H1 (cell line): ENCODE results near the gene REG1A. TPM values are rescaled to one million over a fixed set of nuclear protein-coding genes. Genes with fewer than 3 reads are reported as not detected.

ENCODE experiments used
- CTCF ChIA-PET: fragments of 300-600 bp; sonication (Branson Sonifier 250); formaldehyde crosslinking; loops from one replicate; lab custom pipeline; 2021; ENCODE audit not compliant: partially characterized antibody; lab: Charles Lee
- POLR2A ChIA-PET: fragments of 300-600 bp; sonication (Branson Sonifier 250); formaldehyde crosslinking; loops from one replicate; lab custom pipeline; 2021; ENCODE audit warnings: inconsistent platforms; ENCODE audit not compliant: partially characterized antibody; lab: Charles Lee
- DNase-seq, 2 experiments: peaks; one replicate each; pipeline versions ENCODE4 v3.0.0 to v3.0.0-alpha.2; 2010 to 2022; ENCODE audit warnings: low spot score in 2 of 2, low read depth in 1 of 2, mixed read lengths in 1 of 2
- FAIRE-seq: peaks from 2 replicates; lab custom pipeline; 2011; peaks lifted over from hg19 to GRCh38; lab: Jason Lieb, UNC
- H2AFZ ChIP-seq: 2 replicates; pipeline ENCODE4 v1.8.1; 2012; ENCODE audit warnings: low read length, inconsistent platforms
- H2AK5ac ChIP-seq: 2 replicates; pipeline ENCODE4 v1.6.1; 2013; ENCODE audit warnings: low read depth, low read length
- H2BK120ac ChIP-seq: replicated peaks from 2 replicates; pipeline ENCODE3; 2013; ENCODE audit warnings: low read depth, low read length, inconsistent platforms
- H2BK12ac ChIP-seq: 2 replicates; pipeline ENCODE4 v1.6.1; 2013; ENCODE audit warnings: low read depth, low read length
- H2BK15ac ChIP-seq: 2 replicates; pipeline ENCODE4 v1.6.1; 2013; ENCODE audit warnings: low read length
- H2BK20ac ChIP-seq: 2 replicates; pipeline ENCODE4 v1.6.1; 2013; ENCODE audit warnings: low read length
- H2BK5ac ChIP-seq: 2 replicates; pipeline ENCODE4 v1.6.1; 2013; ENCODE audit warnings: low read depth, low read length
- H3K14ac ChIP-seq: 2 replicates; pipeline ENCODE4 v1.6.1; 2013; ENCODE audit warnings: inconsistent platforms; ENCODE audit not compliant: insufficient read length
- H3K18ac ChIP-seq: 2 replicates; pipeline ENCODE4 v1.6.1; 2013; ENCODE audit warnings: low read length; ENCODE audit errors: extremely low read depth
- H3K23ac ChIP-seq: 2 replicates; pipeline ENCODE4 v1.6.1; 2013; ENCODE audit warnings: inconsistent platforms; ENCODE audit not compliant: insufficient read length
- H3K23me2 ChIP-seq: 2 replicates; pipeline ENCODE4 v1.6.1; 2013; ENCODE audit warnings: low read depth, low read length
- H3K27ac ChIP-seq: 2 replicates; pipeline ENCODE4 v1.6.1; 2011; ENCODE audit warnings: low read depth, low read length, inconsistent platforms
- H3K27me3 ChIP-seq, 4 experiments: replicated peaks in 1 of 4; 1 replicate in 1 of 4; 2 replicates in 3 of 4; pipeline versions ENCODE4 v1.6.1 to v1.8.1; 2011 to 2013; ENCODE audit warnings: low read length in 3 of 4, mild to moderate bottlenecking in 3 of 4, inconsistent platforms in 2 of 4, mixed read lengths in 2 of 4, moderate library complexity in 1 of 4; ENCODE audit not compliant: control insufficient read depth in 3 of 4, insufficient read depth in 3 of 4; ENCODE audit errors: extremely low read depth in 1 of 4
- H3K36me3 ChIP-seq, 4 experiments: 2 replicates each; pipeline versions ENCODE4 v1.6.1 to v1.8.1; 2011 to 2013; ENCODE audit warnings: mild to moderate bottlenecking in 4 of 4, low read length in 3 of 4, moderate library complexity in 2 of 4, control low read depth in 1 of 4, inconsistent platforms in 1 of 4; ENCODE audit not compliant: insufficient read depth in 4 of 4, control insufficient read depth in 2 of 4
- H3K4ac ChIP-seq: replicated peaks from 2 replicates; pipeline ENCODE3; 2013; ENCODE audit warnings: low read length, low read depth, mixed read lengths, inconsistent platforms; ENCODE audit not compliant: insufficient read length
- H3K4me1 ChIP-seq, 4 experiments: replicated peaks in 1 of 4; 1 replicate in 1 of 4; 2 replicates in 3 of 4; pipeline versions ENCODE4 v1.6.1 to v1.8.1; 2011 to 2013; ENCODE audit warnings: low read length in 3 of 4, inconsistent platforms in 2 of 4, mixed read lengths in 1 of 4; ENCODE audit not compliant: insufficient read depth in 4 of 4, control insufficient read depth in 3 of 4
- H3K4me2 ChIP-seq, 2 experiments: 2 replicates each; pipeline versions ENCODE4 v1.6.1 to v1.8.1; 2011 to 2013; ENCODE audit warnings: low read depth in 2 of 2, low read length in 2 of 2, control low read depth in 1 of 2, inconsistent platforms in 1 of 2, mild to moderate bottlenecking in 1 of 2; ENCODE audit not compliant: insufficient read depth in 1 of 2
- H3K4me3 ChIP-seq, 4 experiments: fragments of 200-600, 300-600 bp in 1 of 4; sonication (generic), shearing (Covaris generic), sonication (Bioruptor Twin) in 1 of 4; 2 replicates each; pipeline versions ENCODE4 v1.5.1 to v1.8.1; 2011 to 2016; ENCODE audit warnings: low read length in 4 of 4, low read depth in 3 of 4, control low read depth in 2 of 4, inconsistent platforms in 2 of 4, mild to moderate bottlenecking in 2 of 4, mixed read lengths in 1 of 4, moderate library complexity in 1 of 4; ENCODE audit not compliant: insufficient read depth in 2 of 4; ENCODE audit errors: extremely low read depth in 1 of 4
- H3K56ac ChIP-seq: replicated peaks from 2 replicates; pipeline ENCODE3; 2013; ENCODE audit warnings: low read depth, mild to moderate bottlenecking, mixed read lengths, low read length, inconsistent platforms; ENCODE audit not compliant: insufficient read length
- H3K79me1 ChIP-seq: 2 replicates; pipeline ENCODE4 v1.6.1; 2013; ENCODE audit warnings: low read depth, low read length, control low read depth
- H3K79me2 ChIP-seq, 2 experiments: 2 replicates each; pipeline versions ENCODE4 v1.6.1 to v1.8.1; 2012 to 2013; ENCODE audit warnings: low read length in 2 of 2, mild to moderate bottlenecking in 2 of 2, inconsistent platforms in 1 of 2; ENCODE audit not compliant: insufficient read depth in 2 of 2, control insufficient read depth in 1 of 2
- H3K9ac ChIP-seq, 4 experiments: replicated peaks in 1 of 4; 1 replicate in 1 of 4; 2 replicates in 3 of 4; pipeline versions ENCODE4 v1.6.1 to v1.8.1; 2011 to 2013; ENCODE audit warnings: low read depth in 3 of 4, low read length in 3 of 4, control low read depth in 2 of 4, mild to moderate bottlenecking in 2 of 4, moderate library complexity in 2 of 4, inconsistent platforms in 1 of 4; ENCODE audit errors: extremely low read depth in 1 of 4
- H3K9me3 ChIP-seq, 2 experiments: 2 replicates each; pipeline versions ENCODE4 v1.6.1 to v1.8.1; 2012 to 2013; ENCODE audit warnings: mild to moderate bottlenecking in 2 of 2, moderate library complexity in 2 of 2, control low read depth in 1 of 2, inconsistent platforms in 1 of 2, low read depth in 1 of 2, low read length in 1 of 2, mixed read lengths in 1 of 2; ENCODE audit not compliant: insufficient read depth in 2 of 2
- H4K20me1 ChIP-seq, 2 experiments: replicated peaks in 1 of 2; 2 replicates each; pipeline versions ENCODE3 to v1.8.1; 2011 to 2013; ENCODE audit warnings: inconsistent platforms in 2 of 2, low read length in 2 of 2, mild to moderate bottlenecking in 1 of 2; ENCODE audit not compliant: insufficient read depth in 2 of 2, control insufficient read depth in 1 of 2
- H4K5ac ChIP-seq: 2 replicates; pipeline ENCODE4 v1.6.1; 2013; ENCODE audit warnings: low read length, low read depth, mixed read lengths, inconsistent platforms; ENCODE audit not compliant: insufficient read length
- H4K8ac ChIP-seq: 2 replicates; pipeline ENCODE4 v1.8.0; 2013; ENCODE audit warnings: mild to moderate bottlenecking, moderate library complexity, low read length, inconsistent platforms; ENCODE audit not compliant: insufficient read depth; ENCODE audit errors: extremely low read depth
- H4K91ac ChIP-seq: replicated peaks from 2 replicates; pipeline ENCODE3; 2013; ENCODE audit warnings: low read length, mixed read lengths, inconsistent platforms; ENCODE audit not compliant: insufficient read length
- ATF3 ChIP-seq: IDR thresholded peaks from 2 replicates; pipeline ENCODE4 v1.6.1; 2011; ENCODE audit warnings: low read depth, mild to moderate bottlenecking, low read length; ENCODE audit not compliant: insufficient read depth
- BCL11A ChIP-seq, 2 experiments: IDR thresholded peaks; one replicate each; pipeline ENCODE4 v1.6.1; 2011; ENCODE audit warnings: low read depth in 2 of 2, low read length in 2 of 2, mild to moderate bottlenecking in 2 of 2
- CEBPB ChIP-seq: IDR thresholded peaks from 2 replicates; pipeline ENCODE4 v1.6.1; 2012; ENCODE audit warnings: low read depth, low read length
- EGR1 ChIP-seq: IDR thresholded peaks from 2 replicates; pipeline ENCODE4 v1.6.1; 2011; ENCODE audit warnings: low read depth, low read length, borderline replicate concordance
- FOSL1 ChIP-seq: IDR thresholded peaks from 2 replicates; pipeline ENCODE4 v1.6.1; 2011; ENCODE audit warnings: mild to moderate bottlenecking, low read depth, low read length, moderate library complexity; ENCODE audit not compliant: insufficient read depth
- HDAC2 ChIP-seq, 2 experiments: fragments of 300-600 bp in 1 of 2; sonication (generic) in 1 of 2; IDR thresholded peaks; 2 replicates each; pipeline ENCODE4 v1.6.1; 2011 to 2012; ENCODE audit warnings: low read depth in 2 of 2, low read length in 2 of 2, mild to moderate bottlenecking in 2 of 2, moderate library complexity in 2 of 2, borderline replicate concordance in 1 of 2, inconsistent platforms in 1 of 2
- MAX ChIP-seq: IDR thresholded peaks from 2 replicates; pipeline ENCODE4 v1.6.1; 2012; ENCODE audit warnings: inconsistent platforms
- RBBP5 ChIP-seq: IDR thresholded peaks from 2 replicates; pipeline ENCODE4 v1.7.1; 2012; ENCODE audit warnings: low read depth, mild to moderate bottlenecking, inconsistent platforms, low read length, moderate library complexity, borderline replicate concordance
- RXRA ChIP-seq: IDR thresholded peaks from 2 replicates; pipeline ENCODE4 v1.6.1; 2011; ENCODE audit warnings: low read depth, mild to moderate bottlenecking, low read length, moderate library complexity; ENCODE audit not compliant: insufficient read depth
- USF2 ChIP-seq: IDR thresholded peaks from 2 replicates; pipeline ENCODE4 v1.6.1; 2011; ENCODE audit warnings: low read length, improper control_type of control experiment
- ZNF274 ChIP-seq: IDR thresholded peaks from 2 replicates; pipeline ENCODE4 v1.7.0; 2012; ENCODE audit warnings: low read length, borderline replicate concordance; ENCODE audit errors: extremely low read depth
- WGBS, 2 experiments: shearing (Covaris generic) in 1 of 2; methylation state at CpG; one replicate each; pipeline versions ENCODE4 v1.1.6 to v1.1.7; 2013 to 2015; ENCODE audit warnings: low lambda C conversion rate in 2 of 2, mixed read lengths in 2 of 2, inconsistent platforms in 1 of 2, low coverage in 1 of 2, missing lambda C conversion rate in 1 of 2; ENCODE audit not compliant: insufficient replicate concordance in 2 of 2, insufficient coverage in 1 of 2, insufficient read length in 1 of 2; ENCODE audit errors: extremely low coverage in 1 of 2, missing lambda C conversion rate in 1 of 2; 5-methylcytosine and 5-hydroxymethylcytosine counted together
- polyA plus RNA-seq, 7 experiments: library from polyadenylated mRNA; depleted of rRNA in 3 of 7; stranded (reverse) in 5 of 7; unstranded in 2 of 7; fragments of >200 nt in 5 of 7; fragments of 200-250 nt in 2 of 7; gene quantifications; 1 replicate in 5 of 7; 2 replicates in 1 of 7; 4 replicates in 1 of 7; pipeline versions ENCODE4 v1.2.1 to v1.2.3, GENCODE V29; 2011 to 2013; ENCODE audit warnings: missing spikeins in 2 of 7, mixed read lengths in 2 of 7
- total RNA-seq: library from RNA; stranded (reverse); fragmentation: NEBNext Ultra II Directional; extraction: Animal tissue kit (Norgen Biotek cat#: 25700); gene quantifications from 2 replicates; pipeline ENCODE4 v1.2.1, GENCODE V29; 2021

The REG1A gene
- total and polyA plus RNA-seq, 2 of the 8 experiments (the other 6 are each of a cell fraction or from before 2014, with no cell fraction given) = not detected

- POLR2A ChIA-PET = no interaction called here
- Histone ChIP-seq H3K27me3 (no peaks in the 10 kb centered on the region), H3K4me3 (no peak overlapping the region), H4K91ac (no peak overlapping the region), H3K36me3 (no peaks in the 10 kb centered on the region), H4K20me1 (no peaks in the 10 kb centered on the region), H3K4me1 (no peaks in the 10 kb centered on the region), H3K23ac (no peak overlapping the region), H2BK15ac (no peak overlapping the region), H3K79me2 (no peaks in the 10 kb centered on the region), H3K4ac (no peak overlapping the region), H2BK12ac (no peak overlapping the region), H3K14ac (no peak overlapping the region), H4K5ac (no peak overlapping the region), H3K23me2 (no peaks in the 10 kb centered on the region), H3K4me2 (no peak overlapping the region), H3K18ac (no peak overlapping the region), H3K9me3 (peaks cover 0 to 2% of the 10 kb centered on the region in 2 experiments; a peak in 1 of 4 replicates), H2AFZ (no peak overlapping the region), H2BK120ac (no peak overlapping the region), H2AK5ac (no peak overlapping the region), H4K8ac (no peak overlapping the region), H3K79me1 (no peaks in the 10 kb centered on the region), H3K27ac (no peak overlapping the region), H2BK5ac (no peak overlapping the region), H2BK20ac (no peak overlapping the region), H3K9ac (no peak overlapping the region), H3K56ac (no peak overlapping the region)
- FAIRE-seq = no peak
- no peak for DNase-seq
- CTCF ChIA-PET = interaction anchor here (0.7 kb wide), 1 partner anchor 1785 kb away, joined by 3 read pairs; no protein-coding TSS in a partner anchor
- 95% methylated on average over 2 of the region's 2 CpGs; no CpG with 5 or more reads in 1 of the 2 experiments for WGBS, 2 experiments
- TF ChIP-seq CEBPB (no peak), HDAC2 (IDR thresholded peaks at IDR 0.05; ENCODE audit: borderline replicate concordance in 1 of 2, low read depth in 2 of 2, low read length in 2 of 2) (no peak), RBBP5 (no peak), USF2 (no peak), ATF3 (no peak), RXRA (no peak), ZNF274 (no peak), BCL11A (IDR thresholded peaks at IDR 0.05; ENCODE audit: low read depth in 2 of 2, low read length in 2 of 2) (no peak), MAX (no peak), FOSL1 (no peak), EGR1 (no peak)
Observed at GRCh38 chr2:79171348-79171958, 51.2 kb downstream of the REG1A start.
